DMS79 (cell line): ENCODE measurements around the gene ZDHHC14.

Experiments
- DNase-seq: peaks from one replicate; lab custom pipeline; 2025; lab: John Stamatoyannopoulos, UW

The ZDHHC14 gene

DNA sequence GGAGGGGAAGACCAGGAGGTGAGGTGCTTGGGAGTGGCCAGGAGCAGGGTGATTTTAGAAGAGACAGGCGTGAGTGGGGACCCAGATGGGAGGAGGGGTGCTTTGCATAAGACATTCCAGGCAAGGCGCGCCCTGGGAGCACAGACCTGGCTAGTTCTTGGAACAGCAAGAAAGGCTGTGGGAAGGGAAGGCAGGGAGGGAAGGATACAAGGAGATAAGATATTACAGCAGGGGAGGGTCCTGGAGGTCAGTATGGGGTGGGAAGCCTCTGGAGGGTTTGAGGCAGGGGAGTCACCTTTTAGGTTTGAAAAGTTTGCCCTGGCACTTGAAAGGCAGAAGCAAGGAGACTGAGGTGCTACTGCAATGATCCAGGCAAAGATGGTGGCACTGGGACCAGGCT lies 111.8 kb downstream of the ZDHHC14 start:
- no peak for DNase-seq

DNA sequence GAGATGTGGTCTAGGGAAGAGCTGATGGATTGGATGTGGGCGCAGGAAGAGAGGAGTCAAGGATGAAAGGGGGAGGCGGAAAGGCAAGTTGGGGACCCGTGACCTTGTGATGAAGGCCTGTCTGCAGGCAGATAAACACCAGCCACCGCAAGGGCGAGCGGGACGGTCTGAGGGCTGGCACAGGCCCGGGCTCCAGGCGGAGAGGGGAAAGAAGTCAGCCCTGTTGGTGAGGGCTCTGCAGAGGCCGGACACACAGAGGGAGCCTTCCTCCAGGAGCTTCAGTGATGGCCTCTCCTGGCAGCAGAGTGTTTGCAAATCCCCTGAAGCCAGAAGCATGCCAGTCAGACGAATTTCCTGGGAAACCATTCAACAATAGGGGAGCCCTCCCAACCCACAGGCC lies 112.2 kb downstream of the ZDHHC14 start:
- no peak for DNase-seq

DNA sequence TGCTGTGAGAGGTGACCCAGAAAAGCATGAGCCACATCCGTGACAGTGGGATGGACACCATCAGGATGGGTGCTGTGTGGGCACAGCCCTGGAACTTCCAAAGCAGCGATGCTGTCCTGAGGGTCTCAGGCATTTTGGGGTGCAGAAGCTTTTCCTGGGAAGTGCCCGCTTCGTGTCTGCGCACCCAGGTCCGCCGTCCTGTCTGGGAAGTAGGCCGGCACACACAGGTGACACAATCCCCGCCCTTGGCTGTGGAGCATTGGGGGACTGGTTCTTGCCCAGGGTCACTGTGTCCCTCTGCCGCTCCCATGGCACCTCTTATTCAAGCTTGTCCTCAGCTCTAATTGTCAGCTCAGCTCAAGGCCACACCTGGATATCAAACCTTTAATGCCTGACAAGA lies 112.6 kb downstream of the ZDHHC14 start:
- DNase-seq, result no peak

DNA sequence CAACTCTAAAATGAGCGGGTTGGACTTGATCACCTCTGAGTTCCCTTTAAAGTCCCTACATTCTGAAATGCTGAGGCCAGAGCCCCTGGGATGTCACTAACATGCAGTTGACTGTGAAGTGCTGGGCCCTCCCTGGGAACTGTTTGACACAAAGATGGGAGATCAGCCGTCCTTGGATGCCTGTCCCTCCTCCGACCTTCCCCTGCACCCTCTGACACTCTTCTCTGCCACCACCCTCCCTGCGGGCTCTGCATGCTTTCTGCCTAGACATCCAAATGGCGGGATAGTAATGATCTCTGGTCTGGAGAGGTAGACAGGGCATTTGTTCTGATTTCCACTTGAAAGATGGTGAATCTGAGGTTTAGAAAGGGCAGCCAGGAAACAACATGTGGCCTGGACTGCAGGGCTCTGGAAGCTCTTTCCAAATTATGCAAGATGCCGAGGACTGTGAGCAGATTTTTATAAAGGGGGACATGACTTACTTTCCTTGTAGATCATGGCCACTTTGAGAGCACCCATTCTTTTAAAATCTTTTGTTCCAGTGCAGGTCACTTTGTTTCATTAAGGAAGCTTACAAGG lies 113.2 kb downstream of the ZDHHC14 start:
- no peak for DNase-seq

DNA sequence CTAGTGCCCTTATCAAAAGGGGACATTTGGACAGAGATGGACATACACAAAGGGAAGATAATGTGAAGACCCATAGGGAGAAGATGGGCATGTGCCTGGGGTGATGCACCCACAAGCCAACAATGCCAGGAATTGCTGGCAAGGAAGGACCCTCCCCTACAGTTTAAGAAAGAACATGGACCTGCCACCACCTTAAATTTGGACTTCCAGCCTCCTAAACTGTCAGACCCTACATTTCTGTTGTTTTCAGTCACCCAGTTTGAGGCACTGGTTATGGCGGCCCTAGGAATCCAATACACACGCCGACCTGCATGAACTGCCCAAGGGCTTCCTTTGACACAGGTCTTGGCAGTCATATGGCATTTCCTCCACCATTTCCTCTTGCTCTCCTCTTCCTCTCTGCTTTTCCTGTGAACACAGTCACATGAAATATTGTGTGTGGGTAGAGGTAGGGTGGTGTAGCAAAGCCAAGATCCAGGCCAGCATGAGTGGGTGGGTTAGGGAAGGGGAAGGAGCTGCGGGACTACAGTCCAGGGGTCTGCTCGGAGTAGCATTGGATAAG lies 115.6 kb downstream of the ZDHHC14 start:
- DNase-seq, result no peak

DNA sequence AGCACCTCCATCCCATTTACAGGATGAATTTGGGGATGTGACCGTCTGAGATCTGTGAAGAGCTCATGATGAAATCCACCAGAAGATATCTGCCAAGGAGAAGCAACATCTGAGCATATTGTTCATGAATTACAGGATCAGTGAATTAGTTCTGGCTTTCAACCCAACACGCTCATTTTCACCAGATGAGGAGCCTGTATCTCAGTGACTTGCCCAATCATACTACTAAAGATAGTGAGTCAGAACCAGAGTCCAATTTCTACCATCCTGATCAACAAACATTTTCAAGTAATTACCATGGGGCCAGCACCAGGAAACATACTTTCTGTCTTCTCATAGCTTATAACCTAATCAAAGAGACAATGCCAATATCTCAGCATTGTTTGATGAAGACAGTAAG lies 116.6 kb downstream of the ZDHHC14 start:
- no peak for DNase-seq

DNA sequence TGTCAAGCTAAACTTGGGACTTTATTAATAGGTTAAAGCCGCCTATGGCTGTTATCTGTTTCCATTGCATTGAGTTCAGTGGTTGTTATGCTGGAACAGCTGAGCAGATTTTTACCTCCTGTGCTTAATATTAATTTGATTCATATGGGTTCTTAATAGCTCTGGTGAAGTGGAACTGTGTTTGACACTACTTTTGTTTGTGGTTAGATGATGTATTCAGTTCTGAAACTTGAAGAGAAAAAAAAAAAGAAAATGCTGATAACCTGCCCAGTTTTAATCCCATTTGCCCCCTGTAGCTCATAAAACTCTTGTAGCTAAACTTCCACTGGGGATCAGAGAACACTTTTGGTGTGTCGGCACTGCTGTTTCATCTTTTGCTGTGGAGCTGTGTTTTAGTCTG lies 117.8 kb downstream of the ZDHHC14 start:
- DNase-seq, result no peak

DNA sequence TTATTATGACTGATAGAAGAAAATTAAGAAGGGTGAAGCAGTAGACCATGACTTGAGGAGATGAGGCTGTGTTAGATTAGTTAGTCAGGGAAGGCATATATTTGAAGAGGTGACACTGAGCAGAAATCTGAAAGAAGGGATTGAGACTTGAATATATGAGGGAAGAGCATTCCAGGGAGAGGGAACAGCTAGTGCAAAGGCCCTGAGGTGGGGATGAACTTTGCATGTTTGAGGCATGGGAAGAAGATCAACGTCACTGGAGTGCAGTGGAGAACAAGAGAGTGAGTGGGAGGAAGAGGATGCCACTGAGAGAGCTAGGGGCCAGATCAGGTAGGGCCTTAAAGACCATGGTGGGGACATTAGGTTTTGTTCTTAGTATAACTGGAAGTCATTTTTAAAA lies 119.0 kb downstream of the ZDHHC14 start:
- DNase-seq, result no peak

DNA sequence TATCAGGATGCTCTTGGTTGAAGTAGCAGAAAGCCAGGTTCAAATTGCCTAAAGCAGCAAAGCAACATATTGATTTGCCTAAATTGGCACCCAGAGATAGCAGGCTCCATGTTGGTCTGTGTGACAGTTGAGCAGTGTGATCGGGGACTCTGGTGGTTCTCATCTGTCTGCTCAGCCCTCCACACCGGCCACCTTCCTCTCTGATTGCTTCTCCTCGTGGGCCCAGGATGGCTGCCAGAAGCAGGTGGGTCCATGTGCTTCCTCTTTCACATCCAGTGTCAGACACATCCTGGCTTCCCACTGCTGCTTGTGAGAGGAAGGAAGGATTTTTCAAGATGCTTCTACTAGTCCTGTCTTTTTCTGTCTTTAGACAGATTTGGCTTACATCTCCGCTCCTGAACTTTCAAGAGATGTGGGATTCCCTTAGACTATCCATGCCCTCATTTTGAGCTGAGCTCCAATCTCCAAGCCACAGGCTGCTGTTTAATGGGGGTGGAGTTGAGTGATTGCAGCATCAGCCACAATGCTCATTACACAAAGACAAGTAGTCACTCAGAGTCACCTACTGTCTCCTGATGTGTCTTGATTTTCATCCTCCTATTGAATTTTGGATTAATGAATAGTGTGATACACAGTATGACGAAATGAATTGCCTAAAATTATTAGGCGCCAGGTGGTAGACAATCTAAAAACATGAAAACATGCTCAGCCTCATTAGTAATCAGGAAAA lies 122.2 kb downstream of the ZDHHC14 start:
- DNase-seq, result no peak

DNA sequence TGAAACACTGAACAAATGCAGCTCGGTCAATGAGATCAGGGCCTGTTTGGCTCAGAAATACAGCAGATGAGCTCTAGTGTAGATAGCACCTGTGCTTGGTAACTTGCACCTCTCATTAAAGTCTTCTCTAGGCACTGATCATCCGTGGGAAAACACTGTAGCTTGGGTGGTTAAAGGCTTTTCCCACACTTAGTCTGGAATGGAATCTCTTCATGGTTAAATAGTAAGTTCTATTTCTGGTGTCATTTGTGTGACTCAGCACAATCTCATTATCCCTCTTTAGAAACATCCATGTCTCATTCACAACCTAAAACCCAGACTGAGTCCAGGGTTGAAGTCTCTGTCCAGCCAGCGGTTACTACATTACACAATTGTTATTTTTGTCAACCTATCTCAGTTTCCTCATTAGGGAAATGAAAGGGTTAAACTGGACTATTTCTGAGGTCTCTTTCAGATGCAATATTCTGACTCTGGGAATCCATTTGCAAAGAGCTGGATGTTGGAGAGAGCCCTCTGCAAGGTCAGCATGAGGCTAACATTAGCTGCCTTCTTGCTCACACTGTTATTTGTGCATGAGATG lies 125.0 kb downstream of the ZDHHC14 start:
- no peak for DNase-seq

DNA sequence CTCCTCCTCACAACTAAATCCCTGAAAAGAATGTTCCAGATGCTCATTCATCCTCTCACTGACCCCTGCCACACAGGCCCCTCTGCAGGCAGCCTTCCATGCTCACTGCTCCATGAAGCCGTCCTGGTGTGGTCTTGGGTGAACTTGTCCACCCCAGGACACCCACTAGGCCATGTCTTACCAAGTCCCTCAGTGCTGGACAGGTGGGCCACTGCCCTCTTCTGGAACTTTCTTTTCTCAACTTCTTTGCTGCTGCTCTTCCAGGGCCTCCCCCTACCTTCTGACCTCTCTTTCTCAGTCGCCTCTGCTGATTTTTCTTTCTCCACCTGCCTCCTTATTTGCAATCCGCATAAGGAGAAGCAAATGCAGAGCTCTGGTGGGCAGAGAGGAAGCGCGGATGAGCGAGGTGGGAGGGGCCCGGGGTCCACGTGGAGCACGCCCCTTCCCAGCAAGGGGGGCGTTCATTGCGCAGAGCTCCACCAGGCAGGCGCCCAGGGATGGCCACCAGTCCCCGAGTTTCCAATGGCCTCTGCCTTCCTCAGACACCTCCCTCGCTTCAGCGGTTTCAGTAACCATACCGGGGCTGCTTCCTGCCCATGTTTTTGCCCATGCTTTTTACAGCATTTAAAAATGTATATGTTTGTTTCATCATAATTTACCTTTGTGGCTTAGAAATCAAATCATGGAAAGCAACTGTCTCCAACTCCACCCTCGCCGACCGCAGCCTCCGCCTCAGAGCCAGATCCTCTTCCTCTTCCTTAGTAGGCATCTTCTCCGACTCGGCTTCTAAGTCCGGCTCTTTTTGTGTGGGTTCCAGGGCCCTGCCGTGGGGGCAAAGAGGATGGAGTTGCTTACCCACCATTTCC lies 129.6 kb downstream of the ZDHHC14 start:
- DNase-seq, result no peak

DNA sequence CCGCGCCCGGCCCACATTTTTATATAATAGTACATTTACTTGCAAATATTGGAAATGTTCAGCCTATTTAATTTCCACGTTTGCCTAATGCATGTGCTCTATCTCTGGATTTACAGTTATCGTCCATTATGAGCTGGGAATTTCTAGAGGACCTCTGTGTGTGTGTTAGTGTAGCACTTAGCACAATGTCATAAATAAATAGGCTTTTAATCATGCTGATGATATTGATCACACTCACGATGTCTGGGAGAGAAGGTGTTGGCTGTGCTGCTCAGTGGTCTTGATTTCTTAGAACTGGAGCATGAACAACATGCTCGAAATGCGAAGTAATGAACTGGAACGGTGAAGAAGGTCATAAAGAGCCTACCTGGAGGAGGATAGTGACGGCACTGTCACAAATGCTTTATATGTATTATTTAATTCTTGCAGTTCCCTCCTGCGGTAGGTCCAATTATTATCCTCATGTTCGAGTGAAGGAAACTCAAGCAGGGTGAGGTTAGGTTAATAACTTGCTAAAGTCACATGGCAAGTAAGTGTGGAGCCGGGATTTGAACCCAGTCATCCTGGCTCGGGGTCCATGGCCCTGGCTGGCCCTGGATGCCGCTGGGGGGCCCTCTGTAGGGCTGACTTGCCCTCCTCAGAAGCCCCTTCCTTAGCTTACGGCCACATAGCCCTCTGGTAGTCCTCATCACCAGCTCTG lies 130.8 kb downstream of the ZDHHC14 start:
- no peak for DNase-seq

DNA sequence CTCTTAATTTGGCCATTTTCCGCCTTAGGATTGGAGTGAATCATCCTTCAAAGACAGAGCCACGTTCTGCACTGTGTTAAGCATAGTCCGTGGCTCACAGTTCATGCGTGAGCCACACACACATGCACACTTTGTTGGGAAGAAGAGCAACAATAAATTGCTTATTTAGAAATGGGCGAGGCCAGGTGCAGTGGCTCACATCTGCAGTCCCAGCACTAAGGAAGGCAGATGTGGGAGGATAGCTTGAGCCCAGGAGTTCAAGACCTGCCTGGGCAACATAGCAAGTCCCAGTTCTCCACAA lies 131.3 kb downstream of the ZDHHC14 start:
- no peak for DNase-seq

DNA sequence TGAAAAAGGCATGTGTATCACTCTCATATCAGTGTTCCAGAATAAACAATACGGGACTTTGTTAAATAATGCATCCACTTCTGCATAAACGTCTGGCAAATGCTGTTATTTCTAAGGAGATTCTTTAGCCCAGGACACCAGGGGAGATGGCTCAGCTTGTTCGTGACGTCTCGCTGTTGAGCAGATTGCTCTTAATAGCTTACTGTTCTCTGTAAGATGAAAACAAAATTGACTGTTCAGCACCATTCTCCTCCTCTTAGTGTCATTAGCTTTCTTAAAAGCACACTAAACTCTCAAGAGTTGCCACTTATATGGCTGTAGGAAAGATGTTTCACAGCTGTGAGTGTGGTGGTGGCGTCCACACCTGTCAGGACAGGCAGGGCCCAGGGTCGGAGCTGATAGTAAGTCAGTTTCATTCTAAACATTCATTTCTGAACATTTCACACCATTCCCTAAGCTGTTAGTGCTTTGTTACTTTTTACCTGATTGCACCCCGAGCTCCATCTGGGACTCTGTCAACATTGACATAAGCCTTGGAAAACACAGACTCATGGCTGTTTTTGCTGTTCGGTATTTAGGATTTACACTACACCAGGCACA lies 132.1 kb downstream of the ZDHHC14 start:
- no peak for DNase-seq

DNA sequence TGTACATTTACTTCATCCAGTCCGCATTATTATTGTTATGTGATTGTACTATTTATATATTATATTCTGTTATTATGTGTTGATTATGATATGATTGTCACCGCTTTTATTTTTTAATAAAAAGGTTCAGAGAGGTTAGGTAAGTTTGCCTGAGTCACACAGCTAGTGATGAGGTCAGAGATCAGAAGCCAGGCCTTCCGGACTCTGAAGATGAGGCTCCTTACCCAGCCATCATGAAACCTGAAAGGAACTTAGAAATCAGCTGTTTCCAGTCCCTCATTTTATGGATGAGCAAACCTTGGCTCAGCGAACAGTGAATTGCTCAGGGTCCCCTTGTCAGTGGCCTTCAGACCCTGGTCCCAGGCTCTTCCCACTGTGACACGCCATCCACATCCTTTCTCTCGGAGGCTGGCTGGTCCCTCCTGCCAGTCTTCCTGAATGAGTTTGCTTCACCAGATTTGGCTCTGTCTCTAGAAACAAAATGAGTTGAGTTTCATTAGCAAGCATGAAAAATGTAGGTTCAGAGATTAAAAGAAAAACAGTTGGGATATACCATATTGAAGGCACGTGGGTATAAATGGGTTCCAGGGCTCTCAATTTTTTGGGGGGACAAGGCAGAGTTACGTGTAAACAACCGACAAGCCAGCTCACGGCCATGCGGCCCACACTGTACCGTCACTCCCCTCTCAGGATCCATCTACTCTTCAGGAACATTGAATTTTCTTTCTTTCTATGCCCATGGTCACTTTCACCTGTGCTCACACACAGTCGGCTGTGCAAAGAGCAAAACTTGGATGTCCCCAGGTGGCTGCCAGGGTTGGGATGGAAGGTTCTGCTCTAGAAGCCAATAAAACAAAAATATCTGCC lies 132.9 kb downstream of the ZDHHC14 start:
- no peak for DNase-seq

DNA sequence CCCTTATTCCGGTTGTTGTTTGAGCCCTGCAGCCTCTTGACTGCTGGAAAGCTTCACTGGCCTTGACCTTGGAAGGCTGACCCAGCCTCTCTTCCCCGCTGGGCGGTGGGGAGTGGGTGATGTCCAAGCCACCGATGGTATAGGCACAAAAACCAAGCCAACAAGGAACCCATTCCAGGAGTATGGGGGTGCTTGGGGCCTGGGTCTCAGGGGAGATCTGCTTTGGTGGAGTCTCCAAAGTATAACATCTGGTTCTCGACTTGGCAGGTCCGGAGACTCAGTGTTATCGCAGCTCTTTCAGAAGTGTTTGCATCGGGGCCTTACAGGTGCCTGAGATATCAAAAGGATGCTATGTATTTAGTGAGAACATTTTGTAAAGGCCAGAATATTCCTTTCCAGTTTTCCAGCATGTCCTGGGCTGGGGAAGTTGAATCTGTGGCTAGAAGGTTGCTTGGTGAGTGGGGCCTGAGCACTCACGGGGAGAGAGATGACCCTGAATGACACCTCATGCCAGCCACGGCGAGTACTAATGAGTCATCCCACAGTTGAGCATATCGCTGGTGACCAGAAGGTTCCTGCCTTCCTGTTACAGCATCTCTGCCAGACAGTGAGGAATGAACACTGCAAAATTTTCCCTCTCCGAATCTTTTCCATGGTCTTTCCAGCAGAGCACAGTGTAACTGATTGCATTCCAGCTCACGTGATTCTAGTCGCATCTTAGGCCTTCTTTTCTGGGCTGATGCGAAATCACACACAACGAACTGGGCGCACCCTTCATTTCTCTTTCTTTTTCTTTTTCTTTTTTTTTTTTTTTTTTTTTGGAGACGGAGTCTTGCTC lies 133.9 kb downstream of the ZDHHC14 start:
- DNase-seq, result no peak

DNA sequence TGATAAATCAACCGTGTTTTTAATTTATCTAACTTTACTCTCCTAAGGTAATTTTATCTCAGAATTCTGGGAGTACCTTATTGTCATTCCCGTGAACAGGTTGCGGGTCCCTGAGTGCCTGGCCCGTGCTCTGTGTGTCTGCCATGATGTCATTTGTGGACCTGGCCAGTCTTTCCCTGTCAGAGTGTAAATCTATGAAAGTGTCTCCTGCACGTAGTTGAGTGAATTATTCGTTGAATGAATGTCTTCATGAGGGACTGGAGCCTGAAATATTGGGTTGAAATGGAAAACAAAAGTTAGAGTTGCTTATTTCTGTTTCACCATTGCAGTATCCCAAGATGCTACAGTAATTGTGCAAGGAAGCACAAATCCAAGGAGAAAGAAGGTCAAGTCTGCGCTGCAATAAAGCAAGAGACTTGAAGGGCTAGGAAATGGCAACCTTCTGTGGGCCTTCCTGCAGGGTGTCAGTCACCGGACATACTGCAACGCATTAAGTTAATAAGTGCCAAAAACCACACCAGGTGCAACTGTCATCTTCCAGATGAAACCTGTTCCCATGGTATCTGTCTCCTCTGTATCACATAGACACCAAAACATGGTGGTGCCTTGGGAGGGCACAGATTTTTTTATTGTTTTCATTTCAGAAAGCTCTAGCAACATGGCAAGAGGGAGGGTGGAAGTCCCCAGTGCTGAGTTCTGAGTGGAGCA lies 135.5 kb downstream of the ZDHHC14 start:
- DNase-seq, result no peak

DNA sequence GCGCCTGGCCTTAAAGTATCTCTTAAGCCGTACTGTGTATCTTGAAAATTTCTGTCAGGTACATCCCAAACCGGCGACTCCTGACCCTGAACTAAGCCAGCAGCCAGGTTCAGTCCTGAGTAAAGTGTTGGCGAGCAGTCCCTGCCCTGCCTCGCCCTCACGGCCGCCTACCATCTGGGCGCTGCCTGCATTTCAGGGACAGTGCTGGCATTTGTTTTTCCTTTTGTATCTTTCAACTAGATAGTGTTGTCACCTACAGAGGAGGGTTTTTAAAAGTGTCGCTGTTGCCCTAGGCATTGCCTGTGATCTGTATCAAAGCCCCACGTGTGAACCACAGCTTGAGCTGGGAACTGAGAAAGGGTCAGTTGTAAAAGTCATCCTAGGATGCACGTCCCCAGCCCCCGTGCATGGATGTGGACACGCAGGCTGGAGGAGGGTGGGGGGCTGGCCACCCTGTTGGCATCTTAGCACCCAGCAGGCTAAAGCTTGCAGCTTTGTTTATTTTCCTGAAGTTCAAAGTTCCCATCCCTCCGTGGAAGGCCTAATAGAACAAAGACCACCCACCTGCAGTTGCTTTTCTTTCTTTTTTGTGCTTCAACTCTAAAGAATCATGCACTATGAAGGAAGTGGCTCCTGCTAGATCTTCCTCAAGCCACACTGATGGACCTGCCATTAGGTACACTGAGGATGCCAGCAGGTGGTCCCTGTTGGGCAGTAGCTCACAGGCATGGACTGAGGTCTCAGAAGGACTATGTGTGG lies 136.8 kb downstream of the ZDHHC14 start:
- no peak for DNase-seq
